Stimulated activated CD8-positive, alpha-beta memory T cell treated with anti-CD3 and anti-CD28 coated beads, Interleukin-12 subunit alpha, Interleukin-12 subunit beta, amount 100 ng/mL, for 1 hour (primary cell): ENCODE data around the gene C5AR1.
A peak's percentile ranks its signal among the peaks of the same experiment; 100 is the strongest.
"Not testable (repeated sequence)": the region's sequence is repeated elsewhere in the genome, so short reads cannot be mapped to it uniquely, and the experiment has no call there.

ENCODE experiments used
- DNase-seq: peaks from one replicate; pipeline ENCODE4 v3.0.0-alpha.2; 2020; ENCODE audit warnings: low read depth

Gene C5AR1

GRCh38 chr19:47309608-47310007 lies at the start of gene C5AR1:
Gene C5AR1, plus strand, starts transcription at chr19:47309861. Its CDS starts 35 bp downstream, at chr19:47309896.
- DNase-seq, result no peak

DNA sequence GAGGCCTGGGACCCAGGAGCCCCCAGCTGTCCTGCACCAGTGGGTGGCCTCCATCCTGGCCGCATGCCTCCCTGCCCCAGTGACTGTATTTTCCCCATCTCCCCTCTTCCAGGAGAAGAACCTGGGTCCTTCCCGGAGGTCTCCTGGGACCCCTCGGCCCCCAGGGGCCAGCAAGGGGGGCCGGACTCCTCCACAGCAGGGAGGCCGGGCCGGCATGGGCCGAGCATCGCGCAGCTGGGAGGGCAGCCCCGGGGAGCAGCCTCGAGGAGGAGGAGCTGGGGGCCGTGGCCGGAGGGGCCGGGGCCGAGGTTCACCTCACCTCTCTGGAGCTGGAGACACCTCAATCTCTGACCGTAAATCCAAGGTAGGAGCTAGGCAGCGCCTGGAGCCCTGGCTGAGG lies 49.2 kb upstream of the C5AR1 start:
- no peak for DNase-seq

GRCh38 chr19:47261946-47262793 lies 47.5 kb upstream of the C5AR1 start:
- DNase-seq, result not testable (repeated sequence)

- no peak for DNase-seq
These were observed 45.0 kb upstream of the C5AR1 start for GRCh38 chr19:47264629-47265028.

DNA sequence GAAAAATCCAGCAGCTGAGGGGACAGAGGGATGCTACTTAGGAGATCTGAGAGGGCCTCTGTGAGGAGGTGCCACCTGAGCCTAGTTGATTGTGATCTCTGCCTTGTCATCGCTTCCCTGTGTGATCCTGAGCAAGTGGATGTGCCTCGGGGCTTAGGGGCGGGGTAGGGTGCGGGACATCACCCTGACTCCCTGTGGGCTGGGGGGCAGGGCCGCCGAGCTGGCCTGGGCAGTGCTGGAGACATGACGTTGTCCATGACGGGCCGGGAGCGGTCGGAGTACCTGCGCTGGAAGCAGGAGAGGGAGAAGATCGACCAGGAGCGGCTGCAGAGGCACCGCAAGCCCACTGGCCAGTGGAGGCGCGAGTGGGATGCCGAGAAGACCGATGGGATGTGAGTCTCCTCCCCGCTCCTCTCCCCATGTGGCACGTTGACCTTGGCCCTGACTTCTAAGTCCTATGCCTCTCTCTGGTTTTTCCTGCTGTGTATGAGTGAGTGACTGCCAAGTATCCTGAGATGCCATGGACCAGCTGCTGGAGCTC lies 43.2 kb upstream of the C5AR1 start:
- DNase-seq, result no peak

DNA sequence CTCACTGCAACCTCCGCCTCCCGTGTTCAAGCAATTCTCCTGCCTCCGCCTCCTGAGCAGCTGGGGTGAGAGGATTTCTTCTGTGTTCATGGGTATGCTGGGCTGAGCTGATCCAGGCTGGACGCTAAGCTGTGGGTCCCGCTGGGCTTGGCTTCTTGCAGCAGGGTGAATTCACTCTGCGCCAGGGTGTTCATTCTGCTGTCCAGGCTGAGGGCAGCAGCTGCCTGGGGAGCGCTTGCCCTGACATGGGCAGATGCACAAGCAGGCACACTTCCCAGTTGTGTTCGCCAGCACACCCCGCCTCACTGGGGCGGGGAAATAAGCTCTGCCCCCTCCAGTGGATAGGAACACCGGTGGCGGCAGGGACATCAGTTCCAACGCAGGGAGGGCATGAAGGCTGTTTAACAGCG lies 42.3 kb upstream of the C5AR1 start:
- no peak for DNase-seq

- DNase-seq, result no peak
These were observed 41.6 kb upstream of the C5AR1 start for GRCh38 chr19:47268028-47268427.

- no peak for DNase-seq
These were observed 40.1 kb upstream of the C5AR1 start for GRCh38 chr19:47269596-47269995.

- DNase-seq, result no peak
These were observed 39.3 kb upstream of the C5AR1 start for GRCh38 chr19:47270408-47270807.

- no peak for DNase-seq
These were observed 37.7 kb upstream of the C5AR1 start for GRCh38 chr19:47271949-47272348.

DNA sequence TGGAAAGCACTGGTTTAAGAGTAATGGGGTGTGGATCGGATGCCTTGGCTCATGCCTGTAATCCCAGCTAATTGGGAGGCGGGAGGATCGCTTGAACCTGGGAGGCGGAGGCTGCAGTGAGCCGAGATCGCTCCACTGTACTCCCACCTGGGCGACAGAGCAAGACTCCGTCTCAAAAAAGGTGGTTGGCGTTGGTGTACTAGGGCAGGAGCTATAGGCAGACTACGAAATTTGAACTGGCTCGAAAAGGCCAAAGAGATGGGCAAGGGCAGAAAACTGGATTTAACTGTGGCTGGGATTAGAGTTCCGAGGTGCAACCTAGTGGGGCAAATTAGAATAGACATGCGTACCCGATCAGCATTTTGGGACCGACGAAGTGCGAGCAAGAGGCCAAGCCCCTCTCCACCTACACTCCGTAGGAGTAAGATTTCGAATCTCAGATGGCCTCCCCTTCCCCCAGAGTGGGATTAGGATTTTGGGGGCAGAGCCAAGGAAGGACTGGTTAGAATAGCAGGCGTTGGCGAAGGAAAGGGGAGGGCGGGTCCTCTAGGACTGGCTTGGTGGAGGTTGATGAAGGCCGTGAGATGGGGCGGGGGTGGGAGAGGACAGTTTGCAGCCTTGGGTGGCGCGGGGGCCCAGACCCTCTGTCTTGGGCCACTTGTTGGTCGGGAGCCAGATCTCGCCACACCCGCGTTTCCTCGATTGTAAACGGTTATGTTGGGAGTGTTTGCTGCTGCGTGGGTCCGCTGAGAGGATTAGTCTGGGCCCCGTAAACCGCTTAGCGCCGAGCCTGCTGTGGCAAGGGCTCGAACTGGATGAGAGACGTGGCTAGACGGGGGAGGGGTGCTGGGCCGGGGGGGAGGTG lies 37.0 kb upstream of the C5AR1 start:
- peak; percentile 22 for DNase-seq

- DNase-seq, result peak; percentile 82
These were observed 36.2 kb upstream of the C5AR1 start for GRCh38 chr19:47273313-47274070.

DNA sequence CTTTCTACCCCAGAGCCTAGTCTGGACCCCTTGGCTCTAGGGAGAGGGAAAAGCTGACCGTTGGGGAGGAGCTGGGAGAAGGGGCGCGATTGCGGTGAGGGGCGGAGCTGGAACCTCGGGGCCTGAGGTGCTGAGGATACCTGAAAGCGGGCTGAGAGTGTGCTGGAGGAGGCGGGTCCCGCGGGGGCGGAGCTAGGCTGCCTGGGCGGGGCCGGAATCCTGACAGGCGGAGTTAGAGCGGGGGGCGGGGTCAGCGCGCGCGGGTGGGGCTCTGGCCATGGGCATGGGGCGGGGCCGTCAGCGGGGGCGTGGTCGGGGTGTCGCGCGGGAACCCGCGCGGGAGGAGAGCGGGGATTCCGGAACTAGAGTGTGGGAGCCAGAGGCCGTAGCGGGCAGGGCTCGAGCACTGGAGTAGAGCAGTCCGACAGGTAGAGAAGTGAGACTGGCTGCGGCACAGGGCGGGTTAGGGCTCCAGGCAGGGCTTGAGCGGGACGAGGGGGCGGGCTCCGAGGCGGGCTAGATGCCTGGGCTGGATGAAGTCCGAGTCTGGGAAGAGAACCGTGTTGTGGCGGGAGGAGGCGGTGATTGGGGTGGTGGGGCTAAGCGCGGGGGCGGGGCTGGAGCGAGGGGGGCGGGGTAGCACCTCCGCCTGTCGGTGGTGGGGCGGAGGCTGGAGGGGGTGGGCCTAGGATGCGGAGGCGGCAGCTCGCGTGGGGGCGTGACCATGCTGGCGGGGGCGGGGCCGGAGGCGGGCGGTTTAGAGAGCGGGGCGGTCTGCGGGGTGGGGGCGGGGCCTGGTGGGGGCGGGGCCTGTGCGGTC lies 35.4 kb upstream of the C5AR1 start, which contains the start of gene INAFM1:
Gene INAFM1 (plus strand): TSS at position 815 of the 820 bp plus-strand sequence. CDS start 35 bp downstream, outside the sequence.
- DNase-seq, result peak; percentile 100

GRCh38 chr19:47274891-47275761 lies 34.5 kb upstream of the C5AR1 start:
- no peak for DNase-seq

DNA sequence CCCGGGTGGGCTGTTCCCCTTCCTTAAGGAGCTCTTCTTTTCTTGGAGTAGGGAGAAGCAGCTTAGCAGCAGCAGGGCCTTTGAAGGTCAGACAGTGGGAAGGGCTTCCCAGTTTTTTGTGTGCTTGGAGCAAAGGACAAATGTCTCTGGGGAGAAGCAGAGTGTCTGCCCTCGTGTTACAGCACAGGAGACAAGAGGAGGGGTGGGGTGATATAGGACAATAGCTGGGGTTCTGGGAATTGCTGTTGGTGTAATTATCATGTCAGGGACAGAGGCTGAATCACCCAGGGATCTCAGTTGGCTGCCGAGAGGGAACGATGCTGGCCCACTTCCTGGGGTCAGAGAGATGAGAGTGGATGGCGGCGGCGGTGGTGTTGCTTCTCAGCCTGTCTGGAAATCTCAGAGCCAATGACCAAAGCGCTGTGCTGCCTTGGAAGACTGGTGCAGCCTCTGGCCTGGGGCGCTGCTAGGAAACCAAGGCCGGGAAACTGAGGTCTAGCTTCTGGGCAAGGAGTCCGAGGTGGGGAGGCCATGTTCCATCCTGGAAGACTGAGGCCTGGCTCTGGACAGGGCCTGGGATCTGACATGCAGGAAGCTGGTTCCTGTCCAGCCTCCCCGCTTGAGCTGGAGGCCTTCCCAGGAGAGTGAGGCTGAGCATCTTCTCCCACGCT lies 33.7 kb upstream of the C5AR1 start:
- DNase-seq, result no peak

GRCh38 chr19:47276513-47276912 lies 33.1 kb upstream of the C5AR1 start:
- not testable (repeated sequence) for DNase-seq

GRCh38 chr19:47280183-47280797 lies 29.4 kb upstream of the C5AR1 start:
- peak; percentile 18 for DNase-seq

DNA sequence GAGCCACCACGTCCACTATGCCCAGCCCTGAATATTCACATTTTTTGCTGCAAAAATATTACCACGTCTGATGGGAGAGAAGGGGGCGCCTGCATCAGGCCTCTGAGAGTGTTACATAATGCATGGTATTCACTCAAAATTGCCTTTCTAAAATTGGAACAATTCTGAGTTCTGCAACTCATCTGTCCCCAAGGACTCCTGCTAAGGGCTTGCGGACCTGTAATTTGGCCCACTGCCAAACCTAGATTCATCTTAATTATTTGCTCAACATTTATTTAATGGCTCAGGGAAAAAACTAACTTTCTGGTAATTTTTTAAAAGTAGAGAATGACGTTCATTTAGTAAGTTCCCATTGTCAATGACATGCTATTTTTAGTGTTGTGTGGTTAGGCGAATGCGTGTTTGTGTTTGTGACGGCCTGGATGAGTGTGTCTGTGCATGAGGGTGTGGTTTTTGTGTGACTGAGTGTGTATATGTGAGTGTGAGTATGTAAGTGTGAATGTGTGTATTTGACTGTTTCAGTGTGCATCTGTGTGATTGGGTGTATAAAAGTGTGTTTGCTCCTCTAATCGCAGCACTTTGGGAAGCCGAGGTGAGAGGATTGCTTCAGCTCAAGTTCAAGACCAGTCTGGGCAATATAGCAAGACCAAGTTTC lies 26.1 kb upstream of the C5AR1 start:
- DNase-seq, result no peak
